ENCODE measurements around the gene CEP295NL.
A peak's percentile ranks its signal among the peaks of the same experiment; 100 is the strongest.
"Not testable (repeated sequence)": the region's sequence is repeated elsewhere in the genome, so short reads cannot be mapped to it uniquely, and the experiment has no call there.

Gene CEP295NL

GRCh38 chr17:78911543-78911942, 8.5 kb upstream of the CEP295NL start:
- H2BK12ac ChIP-seq (ENCODE audit: low read length in 2 of 2); H4K8ac ChIP-seq (ENCODE audit: low read length); H3K4me3 ChIP-seq (ENCODE audit: insufficient read depth in 1 of 2, low read depth in 1 of 2, low read length in 2 of 2); H2AK5ac ChIP-seq (ENCODE audit: low read length, severe bottlenecking); H3K14ac ChIP-seq (ENCODE audit: low read length in 2 of 2); H3K9ac ChIP-seq (ENCODE audit: low read length); H2BK120ac ChIP-seq (ENCODE audit: low read depth, low read length); H2BK15ac ChIP-seq (ENCODE audit: low read depth, poor library complexity, severe bottlenecking); H3K4ac ChIP-seq (ENCODE audit: low read depth in 1 of 2, low read length in 2 of 2); DNase-seq; H2AFZ ChIP-seq (ENCODE audit: low read depth, low read length); H3K27me3 ChIP-seq (ENCODE audit: control insufficient read depth in 1 of 2, insufficient read depth in 1 of 2, low read length in 2 of 2); H4K91ac ChIP-seq (ENCODE audit: low read length); H3K27ac ChIP-seq (ENCODE audit: low read length, poor library complexity, severe bottlenecking); H3K18ac ChIP-seq (ENCODE audit: low read depth in 1 of 2, low read length in 2 of 2); H2BK5ac ChIP-seq (ENCODE audit: low read depth, low read length, poor library complexity, severe bottlenecking); H3K23ac ChIP-seq (ENCODE audit: low read length in 2 of 2); H3K9me3 ChIP-seq (ENCODE audit: control insufficient read depth, low read length); H3K4me2 ChIP-seq (ENCODE audit: low read length, poor library complexity, severe bottlenecking): not testable (repeated sequence)
- 91% methylated on average over 6 of the region's 7 CpGs for WGBS
- H3K36me3 ChIP-seq (ENCODE audit: control insufficient read depth in 1 of 2, insufficient read depth in 2 of 2, low read depth in 1 of 2, low read length in 2 of 2) = peaks cover 20 to 51% of the 10 kb centered on the region in 2 experiments
- H3K4me1 ChIP-seq (ENCODE audit: control insufficient read depth, insufficient read depth, low read depth, low read length) = peaks cover 22% of the 10 kb centered on the region
- H3K79me1 ChIP-seq (replicated peaks; ENCODE audit: low read length, poor library complexity, severe bottlenecking) = peaks cover 24% of the 10 kb centered on the region

- Histone ChIP-seq H3K18ac (ENCODE audit: low read depth in 1 of 2, low read length in 2 of 2) (no peak overlapping the region), H2BK12ac (ENCODE audit: low read length in 2 of 2) (no peak overlapping the region), H2AFZ (ENCODE audit: low read depth, low read length) (no peak overlapping the region), H3K4me3 (ENCODE audit: insufficient read depth in 1 of 2, low read depth in 1 of 2, low read length in 2 of 2) (no peak overlapping the region), H2BK15ac (ENCODE audit: low read depth, poor library complexity, severe bottlenecking) (no peak overlapping the region), H4K91ac (ENCODE audit: low read length) (no peak overlapping the region), H3K36me3 (ENCODE audit: control insufficient read depth in 1 of 2, insufficient read depth in 2 of 2, low read depth in 1 of 2, low read length in 2 of 2) (peaks cover 20 to 54% of the 10 kb centered on the region in 2 experiments), H2AK5ac (ENCODE audit: low read length, severe bottlenecking) (no peak overlapping the region), H3K9ac (ENCODE audit: low read length) (no peak overlapping the region), H3K27ac (ENCODE audit: low read length, poor library complexity, severe bottlenecking) (no peak overlapping the region), H3K4me1 (ENCODE audit: control insufficient read depth, insufficient read depth, low read depth, low read length) (peaks cover 14% of the 10 kb centered on the region), H2BK120ac (ENCODE audit: low read depth, low read length) (no peak overlapping the region), H3K79me1 (replicated peaks; ENCODE audit: low read length, poor library complexity, severe bottlenecking) (peaks cover 22% of the 10 kb centered on the region), H3K23ac (ENCODE audit: low read length in 2 of 2) (peak overlapping the region in 1 of 2 experiments; percentile 9), H2BK5ac (ENCODE audit: low read depth, low read length, poor library complexity, severe bottlenecking) (no peak overlapping the region), H3K4ac (ENCODE audit: low read depth in 1 of 2, low read length in 2 of 2) (no peak overlapping the region), H3K4me2 (ENCODE audit: low read length, poor library complexity, severe bottlenecking) (no peak overlapping the region), H3K9me3 (ENCODE audit: control insufficient read depth, low read length) (no peaks in the 10 kb centered on the region), H4K8ac (ENCODE audit: low read length) (no peak overlapping the region), H3K14ac (ENCODE audit: low read length in 2 of 2) (no peak overlapping the region), H3K27me3 (ENCODE audit: control insufficient read depth in 1 of 2, insufficient read depth in 1 of 2, low read length in 2 of 2) (no peaks in the 10 kb centered on the region)
- 95% methylated on average over 8 of the region's 11 CpGs for WGBS
- no peak for DNase-seq
Measured at GRCh38 chr17:78910497-78911284, 7.7 kb upstream of the CEP295NL start.

- H3K4ac ChIP-seq (ENCODE audit: low read depth in 1 of 2, low read length in 2 of 2) = no peak overlapping the region
- no peak overlapping the region for H2AFZ ChIP-seq (ENCODE audit: low read depth, low read length)
- H3K36me3 ChIP-seq (ENCODE audit: control insufficient read depth in 1 of 2, insufficient read depth in 2 of 2, low read depth in 1 of 2, low read length in 2 of 2) = peaks cover 24 to 74% of the 10 kb centered on the region in 2 experiments
- H2BK15ac ChIP-seq (ENCODE audit: low read depth, poor library complexity, severe bottlenecking) = no peak overlapping the region
- no peak overlapping the region for H2BK5ac ChIP-seq (ENCODE audit: low read depth, low read length, poor library complexity, severe bottlenecking)
- H2AK5ac ChIP-seq (ENCODE audit: low read length, severe bottlenecking) = peak overlapping the region; percentile 10
- 92% methylated on average over 3 of the region's 4 CpGs for WGBS
- no peak overlapping the region for H3K4me3 ChIP-seq (ENCODE audit: insufficient read depth in 1 of 2, low read depth in 1 of 2, low read length in 2 of 2)
- no peak overlapping the region for H4K91ac ChIP-seq (ENCODE audit: low read length)
- peaks cover 20% of the 10 kb centered on the region for H3K4me1 ChIP-seq (ENCODE audit: control insufficient read depth, insufficient read depth, low read depth, low read length)
- H3K79me1 ChIP-seq (replicated peaks; ENCODE audit: low read length, poor library complexity, severe bottlenecking) = peaks cover 29% of the 10 kb centered on the region
- no peak overlapping the region for H2BK120ac ChIP-seq (ENCODE audit: low read depth, low read length)
- peak overlapping the region in 1 of 2 experiments; percentile 41 for H3K14ac ChIP-seq (ENCODE audit: low read length in 2 of 2)
- H3K27ac ChIP-seq (ENCODE audit: low read length, poor library complexity, severe bottlenecking) = no peak overlapping the region
- H3K9me3 ChIP-seq (ENCODE audit: control insufficient read depth, low read length) = no peaks in the 10 kb centered on the region
- no peak overlapping the region for H4K8ac ChIP-seq (ENCODE audit: low read length)
- no peak overlapping the region for H2BK12ac ChIP-seq (ENCODE audit: low read length in 2 of 2)
- no peak overlapping the region for H3K4me2 ChIP-seq (ENCODE audit: low read length, poor library complexity, severe bottlenecking)
- DNase-seq = no peak
- H3K18ac ChIP-seq (ENCODE audit: low read depth in 1 of 2, low read length in 2 of 2) = no peak overlapping the region
- H3K23ac ChIP-seq (ENCODE audit: low read length in 2 of 2) = peak overlapping the region in 1 of 2 experiments; percentile 11
- H3K9ac ChIP-seq (ENCODE audit: low read length) = no peak overlapping the region
- no peaks in the 10 kb centered on the region for H3K27me3 ChIP-seq (ENCODE audit: control insufficient read depth in 1 of 2, insufficient read depth in 1 of 2, low read length in 2 of 2)
Measured at GRCh38 chr17:78908426-78908825, 5.4 kb upstream of the CEP295NL start.

GRCh38 chr17:78905541-78905940, 2.5 kb upstream of the CEP295NL start:
- Histone ChIP-seq H3K4ac (ENCODE audit: low read depth in 1 of 2, low read length in 2 of 2) (no peak overlapping the region), H2BK15ac (ENCODE audit: low read depth, poor library complexity, severe bottlenecking) (no peak overlapping the region), H3K18ac (ENCODE audit: low read depth in 1 of 2, low read length in 2 of 2) (no peak overlapping the region), H2AK5ac (ENCODE audit: low read length, severe bottlenecking) (no peak overlapping the region), H4K8ac (ENCODE audit: low read length) (no peak overlapping the region), H4K91ac (ENCODE audit: low read length) (no peak overlapping the region), H3K27ac (ENCODE audit: low read length, poor library complexity, severe bottlenecking) (no peak overlapping the region), H3K4me2 (ENCODE audit: low read length, poor library complexity, severe bottlenecking) (no peak overlapping the region), H3K9ac (ENCODE audit: low read length) (no peak overlapping the region), H3K36me3 (ENCODE audit: control insufficient read depth in 1 of 2, insufficient read depth in 2 of 2, low read depth in 1 of 2, low read length in 2 of 2) (peaks cover 42 to 80% of the 10 kb centered on the region in 2 experiments), H3K4me1 (ENCODE audit: control insufficient read depth, insufficient read depth, low read depth, low read length) (peaks cover 30% of the 10 kb centered on the region), H3K27me3 (ENCODE audit: control insufficient read depth in 1 of 2, insufficient read depth in 1 of 2, low read length in 2 of 2) (no peaks in the 10 kb centered on the region), H3K23ac (ENCODE audit: low read length in 2 of 2) (no peak overlapping the region), H2BK12ac (ENCODE audit: low read length in 2 of 2) (peak overlapping the region in 1 of 2 experiments; percentile 18), H3K9me3 (ENCODE audit: control insufficient read depth, low read length) (no peaks in the 10 kb centered on the region), H3K79me1 (replicated peaks; ENCODE audit: low read length, poor library complexity, severe bottlenecking) (peaks cover 42% of the 10 kb centered on the region), H2AFZ (ENCODE audit: low read depth, low read length) (no peak overlapping the region), H3K14ac (ENCODE audit: low read length in 2 of 2) (no peak overlapping the region), H3K4me3 (ENCODE audit: insufficient read depth in 1 of 2, low read depth in 1 of 2, low read length in 2 of 2) (no peak overlapping the region), H2BK5ac (ENCODE audit: low read depth, low read length, poor library complexity, severe bottlenecking) (no peak overlapping the region), H2BK120ac (ENCODE audit: low read depth, low read length) (no peak overlapping the region)
- DNase-seq = no peak
- 98% methylated on average over 6 of the region's 7 CpGs for WGBS
